ENCODE results near the gene MTHFD1L.

MTHFD1L gene

DNA sequence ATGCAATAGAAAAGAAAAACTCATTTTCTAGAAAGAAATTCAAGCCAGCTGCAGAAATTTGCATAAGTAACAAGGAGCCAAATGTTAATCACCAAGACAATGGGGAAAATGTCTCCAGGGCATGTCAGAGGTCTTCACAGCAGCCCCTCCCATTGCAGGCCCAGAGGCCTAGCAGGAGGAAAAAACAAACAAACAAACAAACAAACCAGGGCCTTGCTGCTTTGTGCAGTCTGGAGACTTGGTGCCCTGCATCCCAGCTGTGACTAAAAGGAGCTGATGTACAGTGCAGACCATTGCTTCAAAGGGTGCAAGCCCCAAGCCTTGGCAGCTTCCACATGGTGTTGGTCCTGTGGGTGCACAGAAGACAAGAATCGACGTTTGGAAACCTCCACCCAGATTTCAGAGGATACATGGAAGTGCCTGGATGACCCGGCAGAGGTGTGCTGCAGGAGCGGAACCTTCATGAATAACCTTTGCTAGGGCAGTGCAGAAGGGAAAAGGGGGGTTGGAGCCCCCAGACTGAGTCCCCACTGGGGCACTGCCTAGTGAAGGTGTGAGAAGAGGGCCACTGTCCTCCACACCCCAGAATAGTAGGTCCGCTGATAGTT, 263.4 kb downstream of the MTHFD1L start:
- DNase-seq: no peak

DNA sequence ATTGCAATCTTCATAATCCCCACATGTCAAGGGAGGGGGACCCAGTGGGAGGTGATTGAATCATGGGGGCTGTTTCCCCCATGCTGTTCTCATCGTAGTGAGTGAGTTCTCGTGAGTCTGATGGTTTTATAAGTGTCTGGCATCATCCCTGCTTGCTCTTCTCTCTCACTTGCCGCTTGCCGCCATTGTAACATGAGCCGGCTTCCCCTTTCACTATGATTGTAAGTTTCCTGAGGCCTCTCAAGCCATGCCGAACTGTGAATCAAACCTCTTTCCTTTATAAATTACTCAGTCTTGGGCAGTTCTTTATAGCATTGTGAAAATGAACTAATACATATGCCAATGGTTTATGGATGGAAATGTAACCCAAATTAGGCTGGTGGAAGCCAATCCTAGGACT, 264.8 kb downstream of the MTHFD1L start:
- DNase-seq: no peak

DNA sequence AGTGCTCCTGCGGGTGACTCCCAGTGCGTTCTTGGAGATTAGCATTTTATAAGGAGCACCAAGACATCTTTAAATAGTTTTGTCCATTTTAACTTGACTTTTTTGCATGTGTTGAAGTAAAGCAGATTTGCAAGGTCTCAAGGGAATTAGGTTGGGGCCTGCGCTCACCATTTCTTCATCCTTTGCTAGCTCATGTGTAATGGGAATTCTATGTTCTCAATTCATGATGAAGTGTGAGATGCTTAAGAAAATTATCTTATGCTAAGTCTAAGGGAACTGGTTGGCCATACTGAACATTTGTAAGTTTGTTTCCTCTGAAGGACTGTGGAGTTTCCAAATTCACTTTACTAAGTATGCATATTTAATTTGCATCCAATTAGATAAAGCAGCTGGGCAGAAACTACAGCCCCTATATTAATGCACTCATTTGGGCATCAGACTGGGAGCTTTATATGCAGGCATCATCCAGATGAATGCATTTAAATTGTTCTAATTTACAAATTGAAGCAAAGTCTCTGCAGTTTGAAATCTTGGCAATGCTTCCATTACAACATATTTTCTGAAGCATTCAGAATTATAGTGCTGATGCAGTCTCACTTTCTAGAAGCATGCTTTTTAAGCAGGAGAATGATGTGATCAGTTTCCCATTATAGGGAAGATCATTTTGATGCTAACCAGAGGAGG, 266.0 kb downstream of the MTHFD1L start:
- DNase-seq: no peak

DNA sequence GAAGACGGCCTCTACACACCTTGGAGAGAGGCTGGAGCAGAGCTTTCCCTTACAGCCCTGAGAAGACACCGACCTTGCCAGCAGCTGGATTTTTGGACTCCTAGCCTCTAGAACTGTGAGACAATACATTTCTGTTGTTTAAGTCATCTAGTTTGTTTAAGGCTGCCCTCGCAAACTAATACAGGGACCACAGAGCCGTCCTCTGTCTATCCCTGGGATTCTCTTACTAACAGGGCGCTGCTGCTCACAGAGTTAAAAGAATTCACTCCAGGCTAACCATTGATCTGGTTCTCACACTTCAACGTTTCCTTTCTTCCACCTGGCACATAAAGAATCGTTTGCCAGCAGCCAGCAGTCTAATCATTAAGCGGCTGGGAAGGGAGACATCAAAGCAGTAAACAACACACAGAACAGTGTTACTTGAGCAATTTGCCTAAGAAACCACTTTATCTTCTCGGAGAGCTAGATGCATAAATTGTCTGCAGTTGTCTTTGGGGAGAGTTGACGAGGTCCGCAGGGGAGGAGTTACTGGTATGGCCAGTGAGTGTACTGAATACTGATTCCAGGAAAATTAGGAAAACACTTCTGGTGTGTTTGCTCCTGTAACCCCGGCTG, 270.7 kb downstream of the MTHFD1L start:
- peak; percentile 28 for DNase-seq

DNA sequence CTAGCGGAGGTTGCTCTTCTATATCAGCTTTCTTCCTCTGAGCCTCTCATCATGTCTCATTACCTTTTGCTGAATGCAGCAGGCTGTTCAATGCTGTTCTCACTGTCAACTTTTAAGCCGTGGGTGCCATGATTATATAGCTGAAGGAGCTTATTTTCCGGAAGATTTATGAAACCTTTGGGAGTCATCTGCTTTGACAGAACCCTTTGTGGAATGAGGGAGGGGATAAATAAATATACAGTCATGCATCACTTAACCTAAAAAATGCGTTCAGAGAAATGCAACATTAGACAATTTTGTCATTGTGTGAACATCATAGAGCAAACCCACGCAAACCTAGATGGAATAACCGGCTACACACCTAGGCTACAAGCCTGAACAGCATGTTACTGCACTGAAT, 272.0 kb downstream of the MTHFD1L start:
- DNase-seq: peak; percentile 45

DNA sequence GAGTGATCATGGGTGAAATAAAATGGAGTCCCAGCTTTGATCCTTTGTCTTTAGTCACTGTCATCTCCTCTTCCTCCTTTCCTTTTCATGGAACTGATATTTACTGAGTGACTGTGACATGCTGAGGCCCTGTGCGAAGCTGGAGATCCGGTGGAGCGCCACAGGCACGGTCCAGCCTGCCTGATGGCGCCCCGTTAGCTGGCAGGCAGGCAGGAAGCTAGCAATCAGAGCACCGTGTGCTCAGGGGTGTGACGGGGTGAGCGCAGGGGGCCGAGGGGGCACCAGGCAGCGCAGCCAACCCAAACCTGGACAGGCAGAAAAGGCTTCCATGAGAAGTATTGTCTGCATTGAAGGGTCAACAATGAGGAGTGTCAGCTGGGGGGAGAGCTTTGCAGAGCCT, 274.0 kb downstream of the MTHFD1L start:
- DNase-seq: no peak

DNA sequence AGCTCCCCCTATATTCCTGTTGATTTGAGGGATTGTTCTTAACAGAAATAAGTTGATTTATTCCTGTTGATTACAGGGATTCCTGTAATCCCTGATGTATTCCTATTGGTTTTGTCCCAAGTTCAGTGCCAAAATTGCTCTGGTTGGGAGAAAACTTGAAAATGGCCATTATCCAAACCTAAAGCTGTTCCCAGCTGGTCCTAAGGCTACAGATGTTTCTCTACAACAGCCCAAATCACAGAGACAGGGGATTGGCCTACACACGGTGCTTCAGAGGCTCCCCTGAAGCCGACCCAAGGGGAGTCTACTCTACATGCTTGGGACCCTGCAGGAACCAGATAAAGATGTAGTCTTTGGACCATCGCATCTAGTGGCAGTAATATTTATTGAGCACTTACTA, 275.3 kb downstream of the MTHFD1L start:
- no peak for DNase-seq

DNA sequence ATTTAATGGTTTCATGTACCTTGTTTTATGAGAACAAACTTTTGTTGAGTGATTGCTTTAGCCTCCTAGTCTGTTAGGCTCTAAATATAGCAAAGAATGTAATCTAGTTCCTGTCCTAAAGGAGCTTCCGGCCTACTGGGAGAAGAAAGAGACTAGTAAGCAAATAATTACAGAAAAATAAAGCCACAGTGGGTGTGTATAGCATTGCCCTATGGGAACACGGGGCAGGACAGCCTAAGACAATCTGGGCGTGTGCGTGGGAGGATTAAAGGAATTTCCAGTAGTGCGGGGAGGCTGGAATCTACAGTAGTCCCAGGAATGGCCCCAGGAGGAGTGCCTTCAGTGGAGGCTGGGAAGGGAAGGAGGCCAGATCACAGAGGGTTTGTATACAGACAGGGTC, 276.2 kb downstream of the MTHFD1L start:
- DNase-seq: peak; percentile 69

DNA sequence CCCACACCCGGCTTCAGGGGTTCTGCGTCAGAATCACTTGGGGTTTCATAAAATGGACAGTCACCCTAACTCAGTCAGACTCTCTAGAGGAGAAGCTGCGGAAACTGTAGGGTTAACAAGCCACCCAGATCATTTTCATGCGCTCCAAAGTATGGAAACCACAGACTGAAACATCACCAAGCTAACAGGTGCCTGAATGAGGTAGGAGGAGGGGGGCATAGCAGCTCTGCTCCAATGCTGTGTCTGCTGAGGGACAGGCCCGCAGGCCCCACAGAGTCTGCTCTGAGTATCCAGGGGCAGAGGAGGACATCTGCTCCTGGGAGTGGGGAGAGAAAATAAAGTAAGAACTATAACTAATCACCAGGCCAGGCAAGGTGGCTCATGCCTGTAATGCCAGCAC, 277.2 kb downstream of the MTHFD1L start:
- DNase-seq: no peak

DNA sequence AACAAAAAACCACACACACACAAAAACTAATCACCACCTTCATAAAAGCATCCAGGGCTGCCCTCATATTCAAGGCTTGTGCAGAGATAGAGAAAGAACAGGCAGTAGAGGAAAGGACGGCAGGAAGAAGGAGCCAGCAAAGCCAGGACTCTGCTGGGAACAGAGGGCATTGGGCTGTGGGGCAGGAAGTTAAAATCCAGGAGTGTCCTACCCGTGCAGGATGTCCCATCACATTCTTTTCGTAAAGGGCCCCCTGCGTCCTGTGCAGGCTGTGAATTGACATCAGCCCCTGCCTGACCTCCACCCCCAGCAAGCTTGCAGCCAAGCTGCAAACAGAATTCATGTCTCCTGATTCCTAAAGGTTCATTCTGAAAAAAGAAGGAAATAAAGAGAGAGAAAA, 277.8 kb downstream of the MTHFD1L start:
- DNase-seq: no peak

DNA sequence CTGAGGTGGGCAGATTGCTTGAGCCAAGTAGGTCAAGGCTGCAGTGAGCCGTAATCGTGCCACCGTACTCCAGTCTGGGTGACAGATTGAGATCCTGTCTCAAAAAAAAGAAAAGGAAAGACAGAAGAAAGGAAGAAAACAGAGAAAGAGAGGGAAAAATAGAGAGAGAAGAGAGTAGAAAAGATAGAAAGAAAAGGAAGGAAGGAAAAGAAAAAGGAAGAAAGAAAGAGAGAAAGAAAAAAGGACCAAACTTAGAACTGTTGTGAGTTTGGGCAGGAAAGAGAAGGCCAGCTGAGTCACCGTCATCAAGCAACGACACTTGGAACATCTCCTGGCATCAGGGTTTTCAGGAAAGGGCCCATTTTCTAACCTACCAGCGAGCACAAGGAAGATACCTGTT, 278.3 kb downstream of the MTHFD1L start:
- DNase-seq: no peak

DNA sequence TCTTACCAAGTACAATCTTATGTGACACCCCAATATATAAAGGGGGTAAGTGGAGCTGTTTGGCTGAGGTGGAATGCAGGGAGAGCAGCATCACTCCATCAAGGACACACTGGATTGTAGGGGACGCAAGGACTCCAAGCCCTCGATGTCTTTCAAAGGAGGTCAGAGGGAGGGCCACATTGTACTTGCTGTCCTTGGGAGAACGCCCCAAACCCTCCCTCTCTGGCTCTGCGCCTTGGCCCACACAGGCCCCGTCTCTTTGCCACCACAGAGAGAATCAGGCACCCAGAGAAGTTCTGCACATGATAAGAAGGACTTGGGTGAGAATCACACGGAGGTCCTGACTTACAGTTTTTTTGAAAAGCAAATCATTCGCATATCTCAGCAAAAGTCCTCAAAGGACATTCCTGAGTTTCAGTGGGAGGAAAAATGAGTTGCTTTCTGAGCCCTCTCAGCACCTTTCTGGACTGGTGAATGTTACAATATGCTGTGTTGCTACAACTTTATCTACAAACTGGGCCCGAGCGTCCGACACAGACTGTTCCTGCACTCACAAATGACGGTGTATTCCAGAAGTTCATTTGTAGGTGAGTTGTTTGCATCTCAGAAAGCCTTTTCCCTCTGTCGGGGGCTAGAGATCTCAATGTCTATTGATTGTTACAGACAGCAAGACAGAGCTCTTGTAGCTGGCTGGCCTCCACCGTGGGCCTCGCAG, 281.8 kb downstream of the MTHFD1L start:
- DNase-seq: no peak

DNA sequence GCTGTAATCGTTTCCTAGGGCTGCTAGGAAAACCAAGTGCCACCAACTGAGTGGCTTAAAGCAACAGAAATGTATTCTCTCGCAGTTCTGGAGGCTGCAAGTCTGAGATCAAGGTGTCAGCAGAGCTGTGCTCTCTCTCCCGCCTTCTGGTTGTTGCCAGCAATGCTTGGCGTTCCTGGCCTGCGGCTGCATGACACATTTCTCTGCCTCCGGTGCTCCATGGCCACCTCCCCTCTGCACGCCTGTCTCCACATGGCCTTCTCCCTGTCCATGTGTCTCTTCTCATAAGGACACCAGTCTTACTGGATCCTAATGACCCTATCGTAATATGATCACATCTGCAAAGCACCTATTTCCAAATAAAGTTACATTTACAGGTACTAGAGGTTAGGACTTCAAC, 282.6 kb downstream of the MTHFD1L start:
- peak; percentile 35 for DNase-seq

DNA sequence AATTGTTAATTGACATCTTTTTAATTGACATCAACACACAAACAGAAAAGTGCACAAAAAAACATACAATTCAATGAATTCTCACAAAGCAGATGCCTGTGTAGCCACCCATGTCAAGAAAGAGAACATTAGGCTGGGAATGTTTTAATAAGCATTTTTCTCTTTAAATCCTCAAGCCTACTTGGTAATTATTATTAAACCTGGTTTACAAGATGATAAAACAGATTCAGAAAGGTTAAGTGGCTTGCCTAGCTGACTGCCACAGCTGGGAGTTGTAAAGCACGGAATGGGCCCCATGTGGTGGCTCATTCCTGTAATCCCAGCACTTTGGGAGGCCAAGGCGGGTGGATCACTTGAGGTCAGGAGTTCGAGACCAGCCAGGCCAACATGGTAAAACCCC, 284.3 kb downstream of the MTHFD1L start:
- peak; percentile 53 for DNase-seq

All from kidney glomerular epithelial cell (primary cell).